ENCODE results near the gene DLGAP1.

DLGAP1 gene

DNA sequence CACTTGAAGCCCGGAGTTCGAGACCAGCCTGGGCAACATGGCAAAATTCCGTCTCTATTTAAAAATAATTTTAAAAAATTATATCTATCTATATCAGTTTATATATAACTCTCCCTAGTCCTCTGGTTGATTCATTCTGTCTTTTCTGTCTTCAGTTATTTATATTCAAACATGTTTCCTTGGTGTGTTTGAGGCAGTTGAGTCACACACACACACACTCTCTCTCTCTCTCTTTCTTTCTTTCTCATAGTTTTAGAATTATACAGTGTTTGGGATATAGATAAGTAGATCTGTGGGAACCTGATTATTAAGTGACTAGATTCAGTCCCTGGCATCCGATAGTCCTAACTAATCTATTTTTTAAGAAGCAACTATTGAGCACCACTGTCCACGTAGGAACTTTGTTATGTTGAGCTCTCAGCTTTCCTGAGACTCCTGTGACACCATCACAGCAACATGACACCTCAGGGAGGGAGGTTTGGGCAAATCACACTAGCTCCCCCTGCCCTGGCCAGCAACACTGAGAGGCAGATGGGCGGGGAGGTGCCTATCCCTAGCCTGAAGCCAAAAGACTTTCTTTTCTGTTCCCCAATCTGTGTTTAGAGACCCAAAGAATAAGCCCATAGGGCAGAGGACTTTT is 482.7 kb downstream of the DLGAP1 start:
- H3K4me1 ChIP-seq (ENCODE audit: control insufficient read depth in 5 of 5, insufficient read depth in 5 of 5, low read length in 5 of 5) = peaks cover 0 to 2% (median 0%) of the 10 kb centered on the region in 5 donors
- no peaks in the 10 kb centered on the region for H3K36me3 ChIP-seq (ENCODE audit: control insufficient read depth in 5 of 5, insufficient read depth in 5 of 5, low read length in 5 of 5)
- no peak overlapping the region for H3K4me3 ChIP-seq (ENCODE audit: low read depth in 1 of 5, low read length in 5 of 5)
- no peaks in the 10 kb centered on the region for H3K27me3 ChIP-seq (ENCODE audit: control insufficient read depth in 5 of 5, insufficient read depth in 4 of 5, low read length in 5 of 5)
- no peak overlapping the region for H3K9ac ChIP-seq (ENCODE audit: low read length in 5 of 5)
- H3K9me3 ChIP-seq (ENCODE audit: control insufficient read depth in 5 of 5, low read length in 5 of 5) = no peaks in the 10 kb centered on the region
- no peak overlapping the region for H3K27ac ChIP-seq (ENCODE audit: low read depth, low read length)

DNA sequence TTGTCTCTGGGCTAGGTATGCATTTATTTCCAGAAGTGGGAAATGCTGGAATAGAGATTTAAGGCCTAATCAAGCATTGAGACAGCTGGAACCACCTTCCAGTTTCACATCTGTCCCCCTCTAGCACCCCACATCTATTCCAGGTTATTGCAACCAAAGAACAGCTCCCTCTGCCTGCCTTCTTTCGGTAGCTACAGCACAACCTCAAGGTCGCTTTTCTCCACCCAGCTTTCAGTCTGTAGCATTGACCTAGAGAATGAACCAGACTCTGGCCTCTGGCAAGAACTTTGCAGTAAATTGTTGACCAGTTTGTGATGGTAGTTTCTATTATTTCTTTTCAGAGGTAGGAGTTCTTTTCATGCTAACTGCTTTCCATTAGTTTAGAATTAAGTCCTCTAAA is 484.2 kb downstream of the DLGAP1 start:
- no peak overlapping the region for H3K27ac ChIP-seq (ENCODE audit: low read depth, low read length)

DNA sequence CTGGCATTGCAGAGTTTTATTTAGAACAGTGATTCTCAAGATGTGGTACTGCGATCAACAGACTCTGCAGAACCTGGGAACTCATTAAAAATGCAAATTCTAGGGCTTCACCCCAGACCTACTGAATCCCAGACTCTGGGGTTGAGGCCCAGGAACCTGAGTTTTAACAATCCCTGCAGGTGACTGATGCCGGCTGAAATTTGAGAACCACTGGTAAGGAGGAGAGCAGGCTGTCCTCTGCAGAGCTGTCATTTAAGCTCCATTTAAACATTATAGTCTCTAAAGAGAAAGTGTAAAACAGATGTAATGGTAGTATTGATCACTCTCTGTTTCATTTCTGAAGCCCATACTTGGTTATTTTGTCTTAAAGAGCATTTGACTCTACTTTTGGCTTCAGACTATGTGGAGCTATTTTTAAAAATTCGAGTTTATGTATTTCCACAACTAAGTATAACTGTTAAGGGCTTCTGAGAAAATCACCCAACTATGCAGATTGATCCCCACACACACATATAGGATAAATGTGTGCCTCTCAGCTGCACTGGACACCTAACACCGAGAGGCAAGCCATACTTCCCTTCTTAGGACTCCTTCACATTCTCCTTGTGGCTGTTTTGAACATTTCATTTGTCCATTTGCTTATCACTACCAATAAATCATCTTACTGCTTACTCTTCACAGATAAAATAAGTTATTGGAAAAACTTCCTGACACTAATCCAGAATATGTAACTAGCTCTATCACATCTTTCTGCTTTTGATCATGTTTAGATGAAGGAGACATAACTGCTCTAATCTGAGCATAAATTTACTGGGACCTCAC is 487.5 kb downstream of the DLGAP1 start:
- H3K36me3 ChIP-seq (ENCODE audit: control insufficient read depth in 5 of 5, insufficient read depth in 5 of 5, low read length in 5 of 5) = no peaks in the 10 kb centered on the region
- no peak overlapping the region for H3K27ac ChIP-seq (ENCODE audit: low read depth, low read length)
- H3K27me3 ChIP-seq (ENCODE audit: control insufficient read depth in 5 of 5, insufficient read depth in 4 of 5, low read length in 5 of 5) = peaks cover 0 to 4% (median 0%) of the 10 kb centered on the region in 5 donors
- H3K4me1 ChIP-seq (ENCODE audit: control insufficient read depth in 5 of 5, insufficient read depth in 5 of 5, low read length in 5 of 5) = no peaks in the 10 kb centered on the region
- H3K9me3 ChIP-seq (ENCODE audit: control insufficient read depth in 5 of 5, low read length in 5 of 5) = no peaks in the 10 kb centered on the region
- no peak overlapping the region for H3K4me3 ChIP-seq (ENCODE audit: low read depth in 1 of 5, low read length in 5 of 5)
- H3K9ac ChIP-seq (ENCODE audit: low read length in 5 of 5) = no peak overlapping the region

More for the DNA sequence above, 484.2 kb downstream of the DLGAP1 start:
- Histone ChIP-seq H3K36me3 (ENCODE audit: control insufficient read depth in 5 of 5, insufficient read depth in 5 of 5, low read length in 5 of 5) (no peaks in the 10 kb centered on the region), H3K4me1 (ENCODE audit: control insufficient read depth in 5 of 5, insufficient read depth in 5 of 5, low read length in 5 of 5) (peaks cover 0 to 2% (median 0%) of the 10 kb centered on the region in 5 donors), H3K27me3 (ENCODE audit: control insufficient read depth in 5 of 5, insufficient read depth in 4 of 5, low read length in 5 of 5) (peaks cover 0 to 4% (median 0%) of the 10 kb centered on the region in 5 donors), H3K9me3 (ENCODE audit: control insufficient read depth in 5 of 5, low read length in 5 of 5) (no peaks in the 10 kb centered on the region), H3K4me3 (ENCODE audit: low read depth in 1 of 5, low read length in 5 of 5) (no peak overlapping the region), H3K9ac (ENCODE audit: low read length in 5 of 5) (no peak overlapping the region)

DNA sequence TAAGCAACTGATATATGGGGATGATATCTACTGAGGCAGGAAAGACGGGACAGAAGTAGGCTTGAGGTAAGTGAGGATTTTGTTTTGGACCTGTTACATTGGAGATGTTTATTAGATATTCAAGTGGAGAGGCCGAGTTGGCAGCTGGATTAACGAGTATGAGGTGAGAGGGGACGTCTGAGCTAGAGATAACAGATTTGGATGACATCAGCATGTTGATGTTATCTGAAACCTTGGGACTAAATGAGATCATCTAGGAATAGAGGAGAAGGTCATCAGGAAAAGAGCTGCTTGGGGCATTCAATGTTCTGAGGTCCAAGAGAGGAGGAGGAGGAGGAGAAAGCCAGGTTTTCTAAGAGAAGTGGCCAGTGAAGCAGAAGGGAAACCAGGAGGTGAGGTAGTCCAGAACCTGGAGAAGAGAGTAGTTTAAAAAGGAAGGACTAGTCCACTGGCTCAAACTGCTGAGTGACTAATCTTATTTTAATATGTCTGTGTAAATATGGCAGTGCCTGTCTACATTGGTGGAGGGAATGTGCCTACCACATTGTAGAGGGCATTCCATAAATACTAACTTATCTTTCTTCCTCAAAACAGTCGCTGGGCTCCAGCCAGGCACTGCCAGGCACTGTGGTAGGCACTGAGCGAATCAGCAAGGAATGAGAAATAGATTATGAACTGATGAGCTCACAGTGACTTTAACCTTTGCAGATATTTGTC is 488.3 kb downstream of the DLGAP1 start:
- no peak overlapping the region for H3K4me3 ChIP-seq (ENCODE audit: low read depth in 1 of 5, low read length in 5 of 5)
- H3K27ac ChIP-seq (ENCODE audit: low read depth, low read length) = no peak overlapping the region
- peaks cover 0 to 4% (median 0%) of the 10 kb centered on the region in 5 donors for H3K27me3 ChIP-seq (ENCODE audit: control insufficient read depth in 5 of 5, insufficient read depth in 4 of 5, low read length in 5 of 5)
- no peaks in the 10 kb centered on the region for H3K9me3 ChIP-seq (ENCODE audit: control insufficient read depth in 5 of 5, low read length in 5 of 5)
- H3K9ac ChIP-seq (ENCODE audit: low read length in 5 of 5) = no peak overlapping the region
- H3K36me3 ChIP-seq (ENCODE audit: control insufficient read depth in 5 of 5, insufficient read depth in 5 of 5, low read length in 5 of 5) = no peaks in the 10 kb centered on the region
- no peaks in the 10 kb centered on the region for H3K4me1 ChIP-seq (ENCODE audit: control insufficient read depth in 5 of 5, insufficient read depth in 5 of 5, low read length in 5 of 5)

DNA sequence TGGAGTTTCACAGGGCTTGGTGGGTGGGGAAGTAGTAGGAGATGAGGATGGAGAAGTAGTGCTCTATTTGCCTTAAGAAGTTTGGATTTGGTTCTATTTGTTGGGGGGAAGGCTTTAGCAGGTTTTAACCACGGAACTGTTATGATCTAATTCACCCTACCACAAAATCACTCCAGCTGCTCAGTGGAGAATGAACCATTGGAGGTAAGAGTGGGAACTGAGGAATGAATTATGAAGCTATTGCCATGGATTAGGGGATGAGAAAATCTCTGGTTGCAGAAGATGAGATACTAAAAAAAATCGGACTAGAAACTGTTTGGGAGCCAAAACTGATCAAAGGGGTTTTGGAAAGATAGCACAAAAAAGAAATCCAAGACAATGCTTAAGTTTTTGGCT is 488.9 kb downstream of the DLGAP1 start:
- no peaks in the 10 kb centered on the region for H3K36me3 ChIP-seq (ENCODE audit: control insufficient read depth in 5 of 5, insufficient read depth in 5 of 5, low read length in 5 of 5)
- H3K9ac ChIP-seq (ENCODE audit: low read length in 5 of 5) = no peak overlapping the region
- H3K4me1 ChIP-seq (ENCODE audit: control insufficient read depth in 5 of 5, insufficient read depth in 5 of 5, low read length in 5 of 5) = no peaks in the 10 kb centered on the region
- H3K4me3 ChIP-seq (ENCODE audit: low read depth in 1 of 5, low read length in 5 of 5) = no peak overlapping the region
- peaks cover 0 to 4% (median 0%) of the 10 kb centered on the region in 5 donors for H3K27me3 ChIP-seq (ENCODE audit: control insufficient read depth in 5 of 5, insufficient read depth in 4 of 5, low read length in 5 of 5)
- H3K27ac ChIP-seq (ENCODE audit: low read depth, low read length) = no peak overlapping the region
- H3K9me3 ChIP-seq (ENCODE audit: control insufficient read depth in 5 of 5, low read length in 5 of 5) = no peaks in the 10 kb centered on the region

DNA sequence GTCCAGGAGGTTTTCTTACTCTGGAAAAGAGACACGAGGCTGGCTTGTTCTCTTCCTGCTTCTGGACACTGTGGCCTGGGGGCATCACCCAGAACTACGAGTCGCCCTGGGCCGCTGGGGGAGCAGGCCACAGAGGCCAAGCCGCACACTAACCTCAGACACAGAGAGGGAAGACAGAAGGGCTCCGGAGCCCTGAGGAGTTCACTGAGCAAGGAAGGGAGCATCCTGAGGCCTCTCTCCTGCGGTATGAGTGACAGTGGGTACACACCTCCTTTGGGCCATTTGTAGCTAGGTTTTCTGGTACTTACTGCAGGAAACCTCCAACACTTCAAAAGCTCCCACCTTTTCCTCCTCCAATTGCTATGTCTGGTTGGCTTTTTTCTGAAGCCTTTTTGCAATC is 494.1 kb downstream of the DLGAP1 start:
- no peaks in the 10 kb centered on the region for H3K4me1 ChIP-seq (ENCODE audit: control insufficient read depth in 5 of 5, insufficient read depth in 5 of 5, low read length in 5 of 5)
- no peak overlapping the region for H3K9ac ChIP-seq (ENCODE audit: low read length in 5 of 5)
- no peaks in the 10 kb centered on the region for H3K9me3 ChIP-seq (ENCODE audit: control insufficient read depth in 5 of 5, low read length in 5 of 5)
- no peak overlapping the region for H3K27ac ChIP-seq (ENCODE audit: low read depth, low read length)
- H3K4me3 ChIP-seq (ENCODE audit: low read depth in 1 of 5, low read length in 5 of 5) = no peak overlapping the region
- H3K36me3 ChIP-seq (ENCODE audit: control insufficient read depth in 5 of 5, insufficient read depth in 5 of 5, low read length in 5 of 5) = no peaks in the 10 kb centered on the region
- no peaks in the 10 kb centered on the region for H3K27me3 ChIP-seq (ENCODE audit: control insufficient read depth in 5 of 5, insufficient read depth in 4 of 5, low read length in 5 of 5)

DNA sequence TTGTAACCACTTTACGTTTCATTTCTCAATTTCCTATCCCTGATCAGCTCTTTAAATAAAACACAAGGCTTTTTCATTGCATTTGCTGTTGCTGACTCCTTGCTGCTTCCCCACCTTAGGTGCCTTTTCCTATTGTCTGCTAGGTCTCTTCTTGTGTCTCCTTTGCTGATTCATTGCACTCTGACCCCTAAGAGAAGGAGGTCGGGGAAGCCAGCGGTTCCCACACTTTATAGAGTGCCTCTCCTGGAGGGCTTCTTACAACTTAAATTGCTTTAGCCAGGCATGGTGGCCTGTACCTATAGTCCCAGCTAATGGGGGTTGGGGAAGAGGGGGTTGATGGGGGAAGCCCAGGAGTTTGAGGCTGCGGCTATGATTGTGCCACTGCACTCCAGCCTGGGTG is 495.0 kb downstream of the DLGAP1 start:
- H3K9me3 ChIP-seq (ENCODE audit: control insufficient read depth in 5 of 5, low read length in 5 of 5) = peaks cover 0 to 2% (median 0%) of the 10 kb centered on the region in 5 donors
- no peaks in the 10 kb centered on the region for H3K4me1 ChIP-seq (ENCODE audit: control insufficient read depth in 5 of 5, insufficient read depth in 5 of 5, low read length in 5 of 5)
- H3K27me3 ChIP-seq (ENCODE audit: control insufficient read depth in 5 of 5, insufficient read depth in 4 of 5, low read length in 5 of 5) = no peaks in the 10 kb centered on the region
- no peak overlapping the region for H3K9ac ChIP-seq (ENCODE audit: low read length in 5 of 5)
- no peak overlapping the region for H3K27ac ChIP-seq (ENCODE audit: low read depth, low read length)
- no peaks in the 10 kb centered on the region for H3K36me3 ChIP-seq (ENCODE audit: control insufficient read depth in 5 of 5, insufficient read depth in 5 of 5, low read length in 5 of 5)
- H3K4me3 ChIP-seq (ENCODE audit: low read depth in 1 of 5, low read length in 5 of 5) = no peak overlapping the region

DNA sequence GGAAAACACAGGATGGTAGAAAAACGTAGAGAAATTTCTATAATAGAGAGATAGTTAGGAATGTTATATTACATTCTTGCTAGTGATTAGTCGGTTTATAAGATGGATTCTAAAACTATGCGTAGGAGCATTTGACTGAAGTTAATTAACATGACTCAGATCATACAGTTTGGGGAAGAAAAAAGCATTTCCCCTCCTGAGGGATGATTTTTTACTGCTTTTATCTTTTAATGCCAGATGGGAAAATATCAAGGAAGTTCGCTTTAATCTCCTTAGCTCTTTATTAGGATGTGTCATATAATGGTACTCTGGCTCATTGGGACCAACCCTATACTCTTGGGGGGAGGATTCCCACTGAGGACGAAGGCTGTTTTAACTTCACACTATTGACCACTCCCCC is 503.1 kb downstream of the DLGAP1 start:
- H3K9ac ChIP-seq (ENCODE audit: low read length in 5 of 5) = no peak overlapping the region
- H3K27ac ChIP-seq (ENCODE audit: low read depth, low read length) = no peak overlapping the region
- no peak overlapping the region for H3K4me3 ChIP-seq (ENCODE audit: low read depth in 1 of 5, low read length in 5 of 5)
- no peaks in the 10 kb centered on the region for H3K36me3 ChIP-seq (ENCODE audit: control insufficient read depth in 5 of 5, insufficient read depth in 5 of 5, low read length in 5 of 5)
- H3K4me1 ChIP-seq (ENCODE audit: control insufficient read depth in 5 of 5, insufficient read depth in 5 of 5, low read length in 5 of 5) = no peaks in the 10 kb centered on the region
- no peaks in the 10 kb centered on the region for H3K27me3 ChIP-seq (ENCODE audit: control insufficient read depth in 5 of 5, insufficient read depth in 4 of 5, low read length in 5 of 5)
- H3K9me3 ChIP-seq (ENCODE audit: control insufficient read depth in 5 of 5, low read length in 5 of 5) = peaks cover 0 to 3% (median 0%) of the 10 kb centered on the region in 5 donors

DNA sequence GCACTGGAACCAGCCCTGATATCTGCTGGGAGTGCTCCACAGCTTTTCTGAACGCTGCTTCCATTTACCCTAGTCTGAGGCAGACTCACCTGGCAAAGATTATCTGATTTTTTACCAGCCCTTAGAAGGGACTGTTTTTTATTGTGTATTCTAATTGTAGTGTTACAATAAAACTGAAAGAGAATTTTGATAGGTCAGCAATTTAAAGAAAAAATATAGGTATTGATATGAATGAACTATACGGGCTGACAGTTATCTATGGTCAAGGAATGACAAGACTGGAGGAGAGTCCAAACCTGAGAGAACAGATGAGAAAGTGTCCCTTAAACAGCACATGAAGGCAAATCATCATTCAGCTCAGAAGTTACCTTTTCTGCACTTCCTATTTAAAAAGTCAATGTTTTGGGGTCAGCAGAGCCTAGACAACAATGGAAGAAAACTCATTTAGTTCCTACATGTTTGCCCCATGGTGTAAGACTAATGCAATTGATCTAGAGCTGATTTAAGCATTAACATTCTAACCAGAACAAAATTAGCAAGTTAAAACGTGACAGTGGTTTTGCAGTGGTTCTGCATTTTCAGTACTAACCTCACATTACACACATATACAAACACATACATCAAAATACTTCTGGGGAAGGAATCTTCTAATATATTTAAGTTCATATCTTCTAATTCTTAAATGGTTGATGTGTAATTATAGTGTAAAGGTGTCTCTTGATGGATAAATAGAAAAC is 504.3 kb downstream of the DLGAP1 start:
- Histone ChIP-seq H3K9ac (ENCODE audit: low read length in 5 of 5) (no peak overlapping the region), H3K27me3 (ENCODE audit: control insufficient read depth in 5 of 5, insufficient read depth in 4 of 5, low read length in 5 of 5) (no peaks in the 10 kb centered on the region), H3K36me3 (ENCODE audit: control insufficient read depth in 5 of 5, insufficient read depth in 5 of 5, low read length in 5 of 5) (no peaks in the 10 kb centered on the region), H3K9me3 (ENCODE audit: control insufficient read depth in 5 of 5, low read length in 5 of 5) (peaks cover 0 to 3% (median 0%) of the 10 kb centered on the region in 5 donors), H3K4me1 (ENCODE audit: control insufficient read depth in 5 of 5, insufficient read depth in 5 of 5, low read length in 5 of 5) (no peaks in the 10 kb centered on the region), H3K27ac (ENCODE audit: low read depth, low read length) (no peak overlapping the region), H3K4me3 (ENCODE audit: low read depth in 1 of 5, low read length in 5 of 5) (no peak overlapping the region)
